AG08396 (cell line): ENCODE measurements around the gene CCDC57.
A peak's percentile ranks its signal among the peaks of the same experiment; 100 is the strongest.

Experiments
- DNase-seq: peaks from one replicate; pipeline ENCODE4 v3.0.0; 2012; ENCODE audit warnings: low spot score, mixed read lengths

Gene CCDC57

GRCh38 chr17:82062076-82062983 lies 150.3 kb downstream of the CCDC57 start:
- no peak for DNase-seq

- no peak for DNase-seq
These were observed 151.4 kb downstream of the CCDC57 start for GRCh38 chr17:82061047-82061925.

GRCh38 chr17:82060614-82061013 lies 152.0 kb downstream of the CCDC57 start:
- no peak for DNase-seq

GRCh38 chr17:82060001-82060380 lies 152.7 kb downstream of the CCDC57 start:
- no peak for DNase-seq

GRCh38 chr17:82059272-82060000 lies 153.2 kb downstream of the CCDC57 start:
- no peak for DNase-seq

GRCh38 chr17:82058855-82059249 lies 153.8 kb downstream of the CCDC57 start:
- no peak for DNase-seq

GRCh38 chr17:82058230-82058854 lies 154.3 kb downstream of the CCDC57 start:
- DNase-seq: no peak

GRCh38 chr17:82056729-82057621 lies 155.7 kb downstream of the CCDC57 start:
- no peak for DNase-seq

- no peak for DNase-seq
These were observed 156.5 kb downstream of the CCDC57 start for GRCh38 chr17:82055965-82056728.

GRCh38 chr17:82055023-82055964 lies 157.3 kb downstream of the CCDC57 start:
- no peak for DNase-seq

- no peak for DNase-seq
These were observed 158.2 kb downstream of the CCDC57 start for GRCh38 chr17:82054351-82055022.

- no peak for DNase-seq
These were observed 158.9 kb downstream of the CCDC57 start for GRCh38 chr17:82053556-82054263.

GRCh38 chr17:82053130-82053529 lies 159.5 kb downstream of the CCDC57 start:
- DNase-seq: no peak

GRCh38 chr17:82052638-82053059 lies 160.0 kb downstream of the CCDC57 start:
- DNase-seq: no peak

GRCh38 chr17:82051776-82052637 lies 160.6 kb downstream of the CCDC57 start, which contains the start of the genes GPS1 and RFNG:
GPS1 (plus strand) TSS chr17:82051898; CDS start chr17:82051932, 34 bp downstream.
RFNG (minus strand) TSS chr17:82051811; CDS start chr17:82051766, 45 bp downstream.
- peak; percentile 92 for DNase-seq
